ENCODE results near the gene ELL2.

The ELL2 gene

GRCh38 chr5:95995962-95996489 lies 34.4 kb upstream of the ELL2 start:
- no peaks in the 10 kb centered on the region for H3K9me3 ChIP-seq (ENCODE audit: control insufficient read depth, low read length)
- no peak overlapping the region for H3K27ac ChIP-seq (ENCODE audit: low read depth, low read length, severe bottlenecking)
- no peaks in the 10 kb centered on the region for H3K36me3 ChIP-seq (ENCODE audit: control insufficient read depth, insufficient read depth, low read length)
- peaks cover 4% of the 10 kb centered on the region for H3K4me1 ChIP-seq (ENCODE audit: control insufficient read depth, insufficient read depth, low read length, poor library complexity, severe bottlenecking)
- no peak overlapping the region for H3K4me3 ChIP-seq (ENCODE audit: extremely low read depth, insufficient read depth, low read length, poor library complexity, severe bottlenecking)
- 86 to 91% methylated on average over 3 of the region's 3 CpGs for WGBS, 2 experiments (ENCODE audit: insufficient coverage in 2 of 2)

- WGBS, 2 experiments (ENCODE audit: insufficient coverage in 2 of 2) = no CpG with 5 or more reads among the region's 1 CpG
- no peak overlapping the region for H3K27ac ChIP-seq (ENCODE audit: low read depth, low read length, severe bottlenecking)
- H3K4me1 ChIP-seq (ENCODE audit: control insufficient read depth, insufficient read depth, low read length, poor library complexity, severe bottlenecking) = peaks cover 4% of the 10 kb centered on the region
- no peak overlapping the region for H3K4me3 ChIP-seq (ENCODE audit: extremely low read depth, insufficient read depth, low read length, poor library complexity, severe bottlenecking)
- no peaks in the 10 kb centered on the region for H3K9me3 ChIP-seq (ENCODE audit: control insufficient read depth, low read length)
- no peaks in the 10 kb centered on the region for H3K36me3 ChIP-seq (ENCODE audit: control insufficient read depth, insufficient read depth, low read length)
Measured at GRCh38 chr5:95993776-95994175, 32.1 kb upstream of the ELL2 start.

- Histone ChIP-seq H3K9me3 (ENCODE audit: control insufficient read depth, low read length) (no peaks in the 10 kb centered on the region), H3K4me3 (ENCODE audit: extremely low read depth, insufficient read depth, low read length, poor library complexity, severe bottlenecking) (no peak overlapping the region), H3K27ac (ENCODE audit: low read depth, low read length, severe bottlenecking) (no peak overlapping the region), H3K36me3 (ENCODE audit: control insufficient read depth, insufficient read depth, low read length) (no peaks in the 10 kb centered on the region), H3K4me1 (ENCODE audit: control insufficient read depth, insufficient read depth, low read length, poor library complexity, severe bottlenecking) (peaks cover 4% of the 10 kb centered on the region)
Measured at GRCh38 chr5:95993266-95993665, 31.6 kb upstream of the ELL2 start.

GRCh38 chr5:95989283-95990048 lies 27.8 kb upstream of the ELL2 start:
- WGBS, 2 experiments (ENCODE audit: insufficient coverage in 2 of 2) = 60% methylated on average over 1 of the region's 1 CpG; no CpG with 5 or more reads in 1 of the 2 experiments
- no peaks in the 10 kb centered on the region for H3K9me3 ChIP-seq (ENCODE audit: control insufficient read depth, low read length)

GRCh38 chr5:95988877-95989276 lies 27.2 kb upstream of the ELL2 start:
- Histone ChIP-seq H3K27ac (ENCODE audit: low read depth, low read length, severe bottlenecking) (no peak overlapping the region), H3K36me3 (ENCODE audit: control insufficient read depth, insufficient read depth, low read length) (no peaks in the 10 kb centered on the region), H3K4me3 (ENCODE audit: extremely low read depth, insufficient read depth, low read length, poor library complexity, severe bottlenecking) (no peak overlapping the region), H3K4me1 (ENCODE audit: control insufficient read depth, insufficient read depth, low read length, poor library complexity, severe bottlenecking) (peaks cover 15% of the 10 kb centered on the region), H3K9me3 (ENCODE audit: control insufficient read depth, low read length) (no peaks in the 10 kb centered on the region)
- WGBS, 2 experiments (ENCODE audit: insufficient coverage in 2 of 2) = no CpG with 5 or more reads among the region's 3 CpGs

More at GRCh38 chr5:95989283-95990048, 27.8 kb upstream of the ELL2 start:
- Histone ChIP-seq H3K4me3 (ENCODE audit: extremely low read depth, insufficient read depth, low read length, poor library complexity, severe bottlenecking) (no peak overlapping the region), H3K36me3 (ENCODE audit: control insufficient read depth, insufficient read depth, low read length) (no peaks in the 10 kb centered on the region), H3K27ac (ENCODE audit: low read depth, low read length, severe bottlenecking) (no peak overlapping the region), H3K4me1 (ENCODE audit: control insufficient read depth, insufficient read depth, low read length, poor library complexity, severe bottlenecking) (peaks cover 9% of the 10 kb centered on the region)

- H3K9me3 ChIP-seq (ENCODE audit: control insufficient read depth, low read length) = no peaks in the 10 kb centered on the region
- H3K36me3 ChIP-seq (ENCODE audit: control insufficient read depth, insufficient read depth, low read length) = no peaks in the 10 kb centered on the region
- 100% methylated on average over 1 of the region's 4 CpGs; no CpG with 5 or more reads in 1 of the 2 experiments for WGBS, 2 experiments (ENCODE audit: insufficient coverage in 2 of 2)
- H3K4me1 ChIP-seq (ENCODE audit: control insufficient read depth, insufficient read depth, low read length, poor library complexity, severe bottlenecking) = peaks cover 18% of the 10 kb centered on the region
- H3K27ac ChIP-seq (ENCODE audit: low read depth, low read length, severe bottlenecking) = no peak overlapping the region
- no peak overlapping the region for H3K4me3 ChIP-seq (ENCODE audit: extremely low read depth, insufficient read depth, low read length, poor library complexity, severe bottlenecking)
Measured at GRCh38 chr5:95988094-95988493, 26.4 kb upstream of the ELL2 start.

- Histone ChIP-seq H3K36me3 (ENCODE audit: control insufficient read depth, insufficient read depth, low read length) (no peaks in the 10 kb centered on the region), H3K4me3 (ENCODE audit: extremely low read depth, insufficient read depth, low read length, poor library complexity, severe bottlenecking) (no peak overlapping the region), H3K4me1 (ENCODE audit: control insufficient read depth, insufficient read depth, low read length, poor library complexity, severe bottlenecking) (peaks cover 18% of the 10 kb centered on the region), H3K9me3 (ENCODE audit: control insufficient read depth, low read length) (no peaks in the 10 kb centered on the region), H3K27ac (ENCODE audit: low read depth, low read length, severe bottlenecking) (no peak overlapping the region)
- WGBS, 2 experiments (ENCODE audit: insufficient coverage in 2 of 2) = 86% methylated on average over 1 of the region's 5 CpGs
Measured at GRCh38 chr5:95986937-95987520, 25.4 kb upstream of the ELL2 start.

- H3K4me3 ChIP-seq (ENCODE audit: extremely low read depth, insufficient read depth, low read length, poor library complexity, severe bottlenecking) = no peak overlapping the region
- H3K4me1 ChIP-seq (ENCODE audit: control insufficient read depth, insufficient read depth, low read length, poor library complexity, severe bottlenecking) = peaks cover 18% of the 10 kb centered on the region
- no peak overlapping the region for H3K27ac ChIP-seq (ENCODE audit: low read depth, low read length, severe bottlenecking)
- H3K36me3 ChIP-seq (ENCODE audit: control insufficient read depth, insufficient read depth, low read length) = no peaks in the 10 kb centered on the region
- H3K9me3 ChIP-seq (ENCODE audit: control insufficient read depth, low read length) = no peaks in the 10 kb centered on the region
- WGBS, 2 experiments (ENCODE audit: insufficient coverage in 2 of 2) = 100% methylated on average over 2 of the region's 2 CpGs; no CpG with 5 or more reads in 1 of the 2 experiments
Measured at GRCh38 chr5:95986001-95986400, 24.4 kb upstream of the ELL2 start.

- peaks cover 18% of the 10 kb centered on the region for H3K4me1 ChIP-seq (ENCODE audit: control insufficient read depth, insufficient read depth, low read length, poor library complexity, severe bottlenecking)
- no peak overlapping the region for H3K4me3 ChIP-seq (ENCODE audit: extremely low read depth, insufficient read depth, low read length, poor library complexity, severe bottlenecking)
- H3K27ac ChIP-seq (ENCODE audit: low read depth, low read length, severe bottlenecking) = no peak overlapping the region
- WGBS, 2 experiments (ENCODE audit: insufficient coverage in 2 of 2) = 88 to 100% methylated on average over 1 of the region's 1 CpG
- H3K36me3 ChIP-seq (ENCODE audit: control insufficient read depth, insufficient read depth, low read length) = no peaks in the 10 kb centered on the region
- no peaks in the 10 kb centered on the region for H3K9me3 ChIP-seq (ENCODE audit: control insufficient read depth, low read length)
Measured at GRCh38 chr5:95985249-95985648, 23.6 kb upstream of the ELL2 start.

GRCh38 chr5:95984287-95984938 lies 22.8 kb upstream of the ELL2 start:
- WGBS, 2 experiments (ENCODE audit: insufficient coverage in 2 of 2) = no CpG with 5 or more reads among the region's 2 CpGs
- H3K36me3 ChIP-seq (ENCODE audit: control insufficient read depth, insufficient read depth, low read length) = no peaks in the 10 kb centered on the region
- no peaks in the 10 kb centered on the region for H3K9me3 ChIP-seq (ENCODE audit: control insufficient read depth, low read length)
- peak overlapping the region; percentile 12 for H3K27ac ChIP-seq (ENCODE audit: low read depth, low read length, severe bottlenecking)
- H3K4me1 ChIP-seq (ENCODE audit: control insufficient read depth, insufficient read depth, low read length, poor library complexity, severe bottlenecking) = peaks cover 18% of the 10 kb centered on the region
- H3K4me3 ChIP-seq (ENCODE audit: extremely low read depth, insufficient read depth, low read length, poor library complexity, severe bottlenecking) = no peak overlapping the region

Measured in mesodermal cell (in vitro differentiated cells).